Measurements from ENCODE around the gene PRR35.

PRR35 gene

DNA sequence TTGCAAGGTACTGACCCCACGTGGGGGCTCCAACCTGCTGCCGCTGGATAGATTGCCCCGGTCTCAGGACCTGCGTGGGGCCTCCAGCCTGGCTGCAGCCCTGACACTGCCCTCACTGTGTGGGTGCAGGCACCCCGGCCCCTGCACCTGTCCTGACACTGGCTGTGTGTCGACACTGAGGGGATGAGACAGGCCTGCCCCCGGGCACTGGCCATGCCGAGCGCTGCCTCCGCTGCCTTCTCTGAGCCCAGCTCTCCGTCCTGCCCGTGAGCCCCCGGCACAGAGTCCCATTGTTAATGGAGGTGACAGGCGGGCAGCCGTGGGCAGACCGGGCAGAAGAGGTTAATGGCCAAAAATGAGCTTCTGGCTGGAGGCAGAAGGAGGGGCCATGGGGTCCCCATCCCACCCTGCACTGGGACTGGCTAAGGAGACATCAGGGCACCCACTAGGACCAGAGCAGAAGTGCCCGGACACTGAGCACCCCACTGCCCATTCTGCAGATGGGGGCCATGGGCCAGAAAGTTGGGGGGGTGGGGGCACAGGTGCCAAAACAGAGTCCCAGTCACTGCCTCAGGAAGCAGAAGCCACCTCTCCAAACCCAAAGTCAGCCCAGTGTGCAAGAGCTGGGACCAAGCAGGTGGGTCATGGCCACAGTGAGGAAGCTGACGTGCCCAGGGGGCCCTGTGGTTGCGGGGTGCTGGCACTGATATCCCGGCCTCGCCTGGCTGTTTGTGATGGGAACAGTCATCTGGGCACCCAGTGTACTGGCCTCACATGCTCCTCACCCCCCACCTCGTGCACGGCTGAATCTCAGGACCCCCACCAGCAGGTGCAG lies 2.5 kb upstream of the PRR35 start:
- no peak overlapping the region for H3K4me3 ChIP-seq (ENCODE audit: low read length)
- DNase-seq (ENCODE audit: low read depth), result no peak
- TF ChIP-seq, protein P1, sequence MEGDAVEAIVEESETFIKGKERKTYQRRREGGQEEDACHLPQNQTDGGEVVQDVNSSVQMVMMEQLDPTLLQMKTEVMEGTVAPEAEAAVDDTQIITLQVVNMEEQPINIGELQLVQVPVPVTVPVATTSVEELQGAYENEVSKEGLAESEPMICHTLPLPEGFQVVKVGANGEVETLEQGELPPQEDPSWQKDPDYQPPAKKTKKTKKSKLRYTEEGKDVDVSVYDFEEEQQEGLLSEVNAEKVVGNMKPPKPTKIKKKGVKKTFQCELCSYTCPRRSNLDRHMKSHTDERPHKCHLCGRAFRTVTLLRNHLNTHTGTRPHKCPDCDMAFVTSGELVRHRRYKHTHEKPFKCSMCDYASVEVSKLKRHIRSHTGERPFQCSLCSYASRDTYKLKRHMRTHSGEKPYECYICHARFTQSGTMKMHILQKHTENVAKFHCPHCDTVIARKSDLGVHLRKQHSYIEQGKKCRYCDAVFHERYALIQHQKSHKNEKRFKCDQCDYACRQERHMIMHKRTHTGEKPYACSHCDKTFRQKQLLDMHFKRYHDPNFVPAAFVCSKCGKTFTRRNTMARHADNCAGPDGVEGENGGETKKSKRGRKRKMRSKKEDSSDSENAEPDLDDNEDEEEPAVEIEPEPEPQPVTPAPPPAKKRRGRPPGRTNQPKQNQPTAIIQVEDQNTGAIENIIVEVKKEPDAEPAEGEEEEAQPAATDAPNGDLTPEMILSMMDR (conservative IDR thresholded peaks at IDR 0.05; ENCODE audit: low read length), result no peak

DNA sequence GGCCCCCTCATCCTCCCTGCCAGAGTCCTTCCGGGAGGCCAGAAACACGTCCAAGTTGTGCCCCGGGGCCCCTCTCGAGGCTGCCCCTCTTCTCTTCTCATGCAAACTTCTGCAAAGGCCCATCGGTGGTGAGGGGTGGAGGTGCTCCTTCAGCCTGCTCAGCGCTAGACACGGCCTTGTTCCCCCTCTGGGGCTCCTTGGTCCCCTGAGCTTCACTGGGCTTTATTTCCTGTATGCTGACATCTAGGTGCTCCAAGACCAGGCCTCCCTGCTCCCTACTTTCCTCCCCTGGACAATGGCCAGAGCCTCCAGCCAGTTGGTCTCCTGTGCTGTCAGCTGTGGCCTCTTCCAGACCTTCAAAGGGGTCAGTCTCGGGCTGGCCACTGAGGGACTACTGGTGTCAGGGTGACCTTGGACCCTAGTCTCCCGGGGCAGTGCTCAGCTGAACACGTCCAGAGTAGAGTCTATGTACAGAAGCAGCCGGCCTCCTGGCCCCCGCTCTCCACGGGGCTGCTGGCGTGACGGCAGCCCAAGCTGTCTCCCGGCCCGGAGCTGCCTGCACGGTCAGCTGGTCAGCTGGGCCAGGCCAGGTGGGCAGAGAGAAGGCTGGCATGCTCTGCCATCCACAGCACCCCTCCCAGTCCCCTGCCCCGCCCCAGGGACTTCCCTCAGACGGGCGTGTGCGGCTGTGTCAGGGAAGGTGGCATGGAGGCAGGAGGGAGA lies 1.7 kb upstream of the PRR35 start:
- TF ChIP-seq, protein P1 (conservative IDR thresholded peaks at IDR 0.05; ENCODE audit: low read length), result no peak
- H3K4me3 ChIP-seq (ENCODE audit: low read length), result no peak overlapping the region
- no peak for DNase-seq (ENCODE audit: low read depth)

DNA sequence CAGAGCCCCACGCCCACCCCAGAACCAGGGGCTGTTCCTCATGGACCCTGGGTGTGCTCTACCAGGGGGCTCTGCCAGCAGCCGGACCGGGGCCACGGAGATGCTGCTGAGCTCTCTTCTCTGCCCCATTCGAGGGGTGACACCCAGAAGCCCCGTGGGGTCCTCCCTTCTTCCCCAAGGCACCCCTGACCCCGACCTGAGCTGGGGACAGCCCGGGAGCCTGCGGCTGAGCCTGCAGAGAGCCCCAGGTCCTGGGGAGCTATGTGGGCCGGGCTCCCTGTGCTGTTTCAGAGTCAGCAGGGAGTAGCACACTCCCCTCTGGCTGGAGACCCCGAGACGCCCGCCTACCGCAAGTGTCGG lies 1.2 kb upstream of the PRR35 start:
- H3K4me3 ChIP-seq (ENCODE audit: low read length), result no peak overlapping the region
- TF ChIP-seq, protein P1 (conservative IDR thresholded peaks at IDR 0.05; ENCODE audit: low read length), result no peak
- DNase-seq (ENCODE audit: low read depth), result no peak

DNA sequence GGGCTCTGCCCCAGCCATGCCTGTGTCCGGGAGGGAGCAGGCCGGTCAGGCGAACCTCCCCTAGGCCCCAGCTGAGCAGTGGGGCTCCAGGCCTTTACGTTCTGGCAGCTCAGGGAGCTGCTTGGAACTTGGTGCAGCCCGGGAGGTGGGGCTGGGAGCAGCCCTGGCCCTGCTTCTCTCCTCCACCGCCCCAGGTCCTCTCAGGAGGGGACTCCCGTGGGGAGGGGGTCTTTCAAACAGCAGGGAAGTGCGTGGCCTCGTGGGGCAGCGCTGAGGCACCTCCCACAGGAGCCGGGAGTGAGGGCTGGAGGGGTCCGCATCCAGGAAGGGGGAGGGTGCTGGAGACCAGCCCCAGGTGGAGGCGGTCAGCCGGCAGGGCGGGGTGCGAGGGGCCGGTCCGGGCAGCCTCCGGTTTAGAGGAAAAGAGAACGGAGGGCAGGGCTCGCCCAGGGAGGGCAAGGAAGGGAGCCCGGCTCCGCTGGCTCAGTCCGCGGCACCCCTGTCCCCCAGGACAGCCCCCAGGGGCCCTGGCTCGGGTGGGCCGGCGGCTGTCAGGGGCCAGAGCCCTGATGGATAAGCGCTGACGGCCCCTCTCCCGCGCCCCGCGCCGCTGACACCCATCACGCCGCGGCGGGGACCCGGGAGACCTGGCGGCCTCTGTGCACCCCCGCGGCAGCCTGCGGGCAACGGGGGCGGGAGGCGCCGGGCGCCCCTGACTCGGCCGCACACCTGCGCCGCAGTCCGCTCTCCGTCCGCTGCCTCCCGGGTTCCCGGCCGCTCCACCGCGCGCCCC lies 587 bp upstream of the PRR35 start:
- DNase-seq (ENCODE audit: low read depth), result no peak
- H3K4me3 ChIP-seq (ENCODE audit: low read length), result no peak overlapping the region

DNA sequence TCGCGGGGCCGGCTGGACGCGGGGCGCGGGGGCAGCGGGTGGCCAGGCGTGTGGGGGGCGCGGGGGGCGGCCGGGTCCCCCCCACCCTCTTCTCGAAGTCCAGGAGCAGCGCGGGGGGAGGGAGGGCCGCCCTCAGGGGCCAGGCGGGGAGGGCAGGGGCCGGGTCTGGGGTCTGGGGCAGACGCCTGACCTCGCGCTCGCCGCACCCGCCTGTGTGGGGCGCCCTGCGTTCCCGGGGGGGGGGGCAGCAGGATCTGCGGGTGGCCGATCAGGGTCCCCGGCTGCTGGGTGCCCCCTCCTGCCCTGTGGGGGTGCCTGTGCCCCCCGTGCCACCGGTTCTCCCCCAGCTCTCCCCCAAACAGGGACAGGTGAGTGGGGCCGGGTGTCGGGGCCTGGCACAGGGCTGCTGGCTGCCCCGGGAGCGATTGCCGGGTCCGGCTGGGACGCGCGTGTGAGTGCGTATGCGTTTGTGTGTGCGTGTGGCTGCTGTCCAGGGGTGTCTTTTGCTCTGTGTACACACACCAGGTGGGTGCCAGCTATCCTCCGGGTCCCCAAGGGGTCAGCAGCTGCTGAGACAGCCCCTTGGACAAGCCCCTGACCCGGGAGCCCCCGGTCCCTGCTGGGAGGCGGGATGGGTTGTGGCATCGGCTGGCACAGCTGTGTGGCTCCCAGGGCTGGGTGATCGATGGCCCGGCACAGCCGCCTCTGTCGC lies 663 bp downstream of the PRR35 start:
- H3K4me3 ChIP-seq (ENCODE audit: low read length), result no peak overlapping the region
- no peak for DNase-seq (ENCODE audit: low read depth)
- TF ChIP-seq, protein P1 (conservative IDR thresholded peaks at IDR 0.05; ENCODE audit: low read length), result no peak

More for the DNA sequence above, 587 bp upstream of the PRR35 start:
- TF ChIP-seq, protein P1 (conservative IDR thresholded peaks at IDR 0.05; ENCODE audit: low read length), result no peak

DNA sequence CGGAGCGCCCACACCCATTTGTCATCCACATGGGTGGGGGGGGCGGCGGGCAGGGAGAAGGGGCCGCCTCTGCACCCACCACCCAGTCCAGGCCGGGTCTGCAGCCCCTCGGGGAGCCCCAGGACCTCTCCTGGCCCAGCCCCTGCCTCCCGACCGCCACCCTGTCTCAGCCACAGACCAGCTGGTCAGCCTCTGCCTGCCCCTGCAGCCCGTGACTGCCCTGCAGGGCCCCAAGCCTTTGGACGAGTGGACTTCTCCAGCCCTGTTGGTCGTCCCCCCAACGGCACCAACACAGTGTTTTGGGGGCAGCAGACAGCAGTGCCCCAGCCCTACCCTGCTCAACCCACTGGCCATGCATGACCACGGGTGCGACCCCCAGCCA lies 1.2 kb downstream of the PRR35 start:
- no peak for DNase-seq (ENCODE audit: low read depth)
- no peak overlapping the region for H3K4me3 ChIP-seq (ENCODE audit: low read length)
- TF ChIP-seq, protein P1 (conservative IDR thresholded peaks at IDR 0.05; ENCODE audit: low read length), result no peak
